GM13977 (cell line): ENCODE results near the gene RNU5D-1.

Experiments used
- DNase-seq: peaks from one replicate; pipeline ENCODE4 v3.0.0; 2012; ENCODE audit warnings: low spot score
- in situ Hi-C: fragments of 300-500 bp; cut with MboI; formaldehyde crosslinking; loops from one replicate; pipeline ENCODE4 v1.12.0; 2022; ENCODE audit warnings: low sequenced_read_pairs, low pct_unique_long_range_greater_than_20kb, mixed read lengths, inconsistent platforms; ENCODE audit not compliant: unreplicated experiment
- TF ChIP-seq, protein P1 (sequence below): IDR thresholded peaks from 2 replicates; pipeline ENCODE4 v1.5.1; 2012; ENCODE audit warnings: mild to moderate bottlenecking, control low read depth; ENCODE audit not compliant: insufficient read depth; ENCODE audit errors: extremely low read depth, missing control alignments

RNU5D-1 gene

DNA sequence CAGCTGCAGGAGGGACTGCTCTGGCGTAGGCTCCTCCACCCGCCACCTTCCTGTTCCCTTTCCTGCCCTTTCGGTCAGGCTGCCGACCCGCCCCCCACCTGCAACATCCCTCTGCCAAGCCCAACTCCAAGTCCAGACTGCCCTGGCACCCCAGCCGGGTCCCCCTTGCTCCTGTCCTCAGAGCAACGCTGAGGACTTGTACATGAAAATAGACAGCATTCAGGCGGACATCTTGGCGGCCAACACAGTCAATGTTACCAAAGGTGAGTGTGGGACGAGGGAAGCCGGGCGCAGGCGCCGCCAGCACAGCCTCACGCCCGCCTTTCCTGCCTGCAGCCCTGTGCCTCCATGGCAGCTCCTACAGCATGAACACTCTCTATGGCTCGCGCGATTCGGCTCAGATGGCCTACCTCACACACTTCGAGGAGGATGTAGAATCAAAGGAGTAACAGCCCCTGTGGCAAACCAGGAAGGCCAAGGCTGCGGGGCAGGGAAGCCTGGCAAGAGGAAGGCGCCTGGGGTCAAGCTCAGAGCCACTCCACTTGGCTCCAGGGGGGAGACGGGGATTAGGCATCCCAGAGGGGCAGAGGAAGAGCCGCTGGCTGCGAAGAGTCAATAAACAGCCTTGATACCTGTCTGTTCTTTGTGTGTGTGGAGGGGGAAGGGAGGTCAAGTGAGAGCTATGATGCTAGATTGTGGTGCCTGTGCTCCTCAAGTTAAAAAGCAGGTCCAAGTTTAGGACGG is 5.8 kb downstream of the RNU5D-1 start:
- in situ Hi-C loops, result no loop called here
- DNase-seq, result no peak
- TF ChIP-seq, protein P1, sequence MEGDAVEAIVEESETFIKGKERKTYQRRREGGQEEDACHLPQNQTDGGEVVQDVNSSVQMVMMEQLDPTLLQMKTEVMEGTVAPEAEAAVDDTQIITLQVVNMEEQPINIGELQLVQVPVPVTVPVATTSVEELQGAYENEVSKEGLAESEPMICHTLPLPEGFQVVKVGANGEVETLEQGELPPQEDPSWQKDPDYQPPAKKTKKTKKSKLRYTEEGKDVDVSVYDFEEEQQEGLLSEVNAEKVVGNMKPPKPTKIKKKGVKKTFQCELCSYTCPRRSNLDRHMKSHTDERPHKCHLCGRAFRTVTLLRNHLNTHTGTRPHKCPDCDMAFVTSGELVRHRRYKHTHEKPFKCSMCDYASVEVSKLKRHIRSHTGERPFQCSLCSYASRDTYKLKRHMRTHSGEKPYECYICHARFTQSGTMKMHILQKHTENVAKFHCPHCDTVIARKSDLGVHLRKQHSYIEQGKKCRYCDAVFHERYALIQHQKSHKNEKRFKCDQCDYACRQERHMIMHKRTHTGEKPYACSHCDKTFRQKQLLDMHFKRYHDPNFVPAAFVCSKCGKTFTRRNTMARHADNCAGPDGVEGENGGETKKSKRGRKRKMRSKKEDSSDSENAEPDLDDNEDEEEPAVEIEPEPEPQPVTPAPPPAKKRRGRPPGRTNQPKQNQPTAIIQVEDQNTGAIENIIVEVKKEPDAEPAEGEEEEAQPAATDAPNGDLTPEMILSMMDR, result no peak

GRCh38 chr1:44724296-44724954 is 6.5 kb downstream of the RNU5D-1 start:
- in situ Hi-C loops, result no loop called here
- TF ChIP-seq, protein P1, result no peak
- DNase-seq, result no peak

GRCh38 chr1:44723496-44724295 is 7.3 kb downstream of the RNU5D-1 start:
- TF ChIP-seq, protein P1, result no peak
- in situ Hi-C loops, result no loop called here
- DNase-seq, result peak; percentile 67

- TF ChIP-seq, protein P1, result no peak
- DNase-seq, result no peak
- in situ Hi-C loops, result no loop called here
Measured at GRCh38 chr1:44723064-44723463, 7.9 kb downstream of the RNU5D-1 start.

DNA sequence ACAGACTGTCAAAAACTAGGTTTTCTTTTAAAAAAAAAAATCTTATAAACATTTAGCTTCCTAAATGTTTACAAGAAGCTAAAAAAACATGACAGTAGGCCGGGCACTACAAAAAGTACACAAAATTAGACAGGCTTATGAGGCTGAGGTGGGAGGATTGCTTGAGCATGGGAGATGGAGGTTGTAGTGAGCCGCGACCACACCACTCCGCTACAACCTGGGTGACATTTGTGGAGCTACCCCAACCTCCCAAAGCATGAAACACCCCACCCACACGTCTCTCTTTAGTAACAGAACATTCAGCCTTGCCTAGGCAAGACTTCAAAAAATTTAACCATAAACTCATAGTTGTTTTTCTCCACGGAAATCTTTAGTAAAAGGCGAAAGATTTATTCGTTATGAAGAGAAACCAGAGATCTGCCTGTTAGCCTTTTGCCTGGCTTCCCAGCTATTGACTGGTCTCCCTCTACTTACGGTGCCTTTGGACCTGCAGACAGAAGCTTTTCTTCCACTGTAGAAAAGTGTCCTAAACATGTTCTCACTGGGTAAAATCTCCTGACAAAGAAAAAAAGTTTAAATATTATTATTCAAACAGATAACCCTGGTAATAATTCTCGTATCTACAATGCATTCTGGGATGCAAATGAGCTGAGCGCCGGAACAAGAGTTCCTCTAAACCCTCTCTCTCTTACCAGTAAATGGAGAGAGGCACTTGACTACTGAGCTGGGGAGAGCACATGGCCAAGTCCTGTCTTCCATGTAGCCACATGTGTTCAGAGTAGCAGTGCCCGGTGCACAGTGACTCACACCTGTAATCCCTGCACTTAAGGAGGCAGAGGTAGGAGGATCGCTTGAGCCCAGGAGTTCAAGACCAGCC is 9.2 kb downstream of the RNU5D-1 start:
- in situ Hi-C loops, result no loop called here
- TF ChIP-seq, protein P1, result no peak
- DNase-seq, result peak; percentile 86

DNA sequence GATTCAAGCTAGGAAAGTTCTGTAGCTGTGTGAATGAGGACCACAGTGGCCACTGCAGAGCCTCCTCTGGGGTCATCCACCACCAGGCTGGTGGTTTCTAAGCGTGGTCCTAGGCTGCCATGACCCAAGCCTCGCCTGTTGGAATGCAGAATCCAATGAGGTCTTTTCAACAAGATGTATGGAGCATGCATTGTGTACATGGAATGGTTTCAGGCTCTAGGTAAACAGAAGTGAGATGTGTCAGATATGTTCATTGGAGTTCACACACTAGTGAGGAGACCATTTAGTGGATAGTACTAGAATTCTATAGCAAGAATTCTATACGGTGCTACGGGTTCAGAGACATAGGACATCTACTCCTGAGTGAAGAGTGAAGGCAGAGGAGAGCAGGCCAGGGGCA is 10.7 kb downstream of the RNU5D-1 start:
- in situ Hi-C loops, result no loop called here
- no peak for DNase-seq
- TF ChIP-seq, protein P1, result no peak
